Nephron progenitor cell (in vitro differentiated cells): Measurements from ENCODE around the gene BRAP.
A peak's percentile ranks its signal among the peaks of the same experiment; 100 is the strongest.
"Not testable (repeated sequence)": the region's sequence is repeated elsewhere in the genome, so short reads cannot be mapped to it uniquely, and the experiment has no call there.

Experiments
- DNase-seq: peaks from one replicate; pipeline ENCODE4 v3.0.0; 2021
- H3K27ac Mint-ChIP-seq: 2 replicates; pipeline ENCODE4 v1.8.0; 2021; ENCODE audit warnings: mild to moderate bottlenecking, moderate library complexity, mixed read lengths
- H3K27me3 Mint-ChIP-seq: 2 replicates; pipeline ENCODE4 v1.8.0; 2021; ENCODE audit warnings: mild to moderate bottlenecking, low read depth, mixed read lengths; ENCODE audit not compliant: poor library complexity
- H3K36me3 Mint-ChIP-seq: 2 replicates; pipeline ENCODE4 v1.8.0; 2021; ENCODE audit warnings: low read depth, mixed read lengths
- H3K4me1 Mint-ChIP-seq: 2 replicates; pipeline ENCODE4 v1.8.0; 2021; ENCODE audit warnings: mixed read lengths
- H3K4me3 Mint-ChIP-seq: 2 replicates; pipeline ENCODE4 v1.8.0; 2021; ENCODE audit warnings: mild to moderate bottlenecking, moderate library complexity, mixed read lengths
- H3K9me3 Mint-ChIP-seq: 2 replicates; pipeline ENCODE4 v1.8.0; 2021; ENCODE audit warnings: mild to moderate bottlenecking, moderate library complexity, mixed read lengths
- CTCF ChIP-seq: fragments of 200-600 bp; sonication (generic); IDR thresholded peaks from 2 replicates; pipeline ENCODE4 v1.5.0; 2021; ENCODE audit warnings: antibody characterized with exemption

Gene BRAP

DNA sequence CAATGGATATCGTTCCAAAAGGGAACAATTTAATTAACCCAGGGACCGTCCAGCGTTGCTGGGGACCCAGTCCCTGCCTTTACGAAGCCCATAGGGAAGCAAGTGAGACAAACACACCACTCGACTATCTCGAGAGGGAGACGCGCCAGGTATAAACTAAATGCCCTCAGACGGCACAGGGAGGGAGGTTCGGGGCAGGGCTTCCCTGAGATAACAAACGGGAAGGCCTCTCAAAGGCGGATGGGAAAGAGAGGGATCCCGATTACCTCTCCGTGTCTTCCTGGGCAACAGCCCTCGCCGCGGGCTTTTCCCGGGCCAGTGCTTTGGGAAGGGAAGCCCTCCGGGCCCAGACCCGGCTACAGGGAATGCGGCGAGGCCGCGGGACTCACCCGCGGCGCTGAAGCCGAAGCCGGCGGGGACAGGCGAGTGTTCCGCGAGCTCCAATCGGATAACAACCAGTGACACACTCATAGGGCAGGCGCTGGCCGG lies 390 bp downstream of the BRAP start:
- Mint-ChIP-seq H3K4me1 (peaks cover 30% of the 10 kb centered on the region), H3K27me3 (peaks cover 3% of the 10 kb centered on the region), H3K36me3 (peaks cover 23% of the 10 kb centered on the region), H3K9me3 (no peaks in the 10 kb centered on the region), H3K27ac (peak overlapping the region; percentile 98), H3K4me3 (peak overlapping the region; percentile 100)
- TF ChIP-seq CTCF = no peak
- DNase-seq = no peak

DNA sequence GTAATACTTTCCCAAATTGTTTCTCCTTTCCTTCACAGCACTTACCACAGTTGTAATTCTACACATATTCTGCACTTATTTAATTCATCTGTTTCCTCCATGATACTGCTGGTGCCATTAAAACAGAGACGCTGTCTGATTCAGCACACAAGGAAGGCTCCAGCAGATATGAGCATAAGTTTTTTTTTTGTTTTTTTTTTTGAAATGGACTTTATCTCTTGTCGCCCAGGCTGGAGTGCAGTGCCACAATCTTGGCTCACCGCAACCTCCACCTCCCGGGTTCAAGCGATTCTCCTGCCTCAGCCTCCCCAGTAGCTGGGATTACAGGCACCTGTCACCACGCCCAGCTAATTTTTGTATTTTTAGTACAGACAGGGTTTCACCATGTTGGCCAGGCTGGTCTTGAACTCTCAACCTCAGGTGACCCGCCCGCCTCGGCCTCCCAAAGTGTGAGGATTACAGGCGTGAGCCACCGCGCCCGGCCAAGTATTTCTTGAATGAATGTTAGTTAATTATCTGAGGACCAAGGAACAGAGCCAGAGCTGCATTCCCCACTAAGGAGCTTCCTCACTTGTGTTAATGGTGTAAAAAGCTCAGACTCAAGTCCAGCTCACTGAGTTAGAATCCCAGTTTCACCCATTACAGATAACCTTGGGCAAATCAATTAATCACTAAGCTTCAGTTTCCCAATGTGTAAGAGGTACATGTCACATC lies 1.1 kb downstream of the BRAP start:
- not testable (repeated sequence) for DNase-seq, H3K27me3 Mint-ChIP-seq, H3K9me3 Mint-ChIP-seq
- peaks cover 23% of the 10 kb centered on the region for H3K36me3 Mint-ChIP-seq
- peak overlapping the region; percentile 98 for H3K27ac Mint-ChIP-seq
- H3K4me1 Mint-ChIP-seq = peaks cover 30% of the 10 kb centered on the region
- peak overlapping the region; percentile 100 for H3K4me3 Mint-ChIP-seq

GRCh38 chr12:111677186-111677585 lies 8.6 kb downstream of the BRAP start:
- no peak for TF ChIP-seq CTCF
- H3K27me3 Mint-ChIP-seq = no peaks in the 10 kb centered on the region
- DNase-seq = no peak
- no peak overlapping the region for H3K4me3 Mint-ChIP-seq
- H3K36me3 Mint-ChIP-seq = peaks cover 39% of the 10 kb centered on the region
- H3K27ac Mint-ChIP-seq = peak overlapping the region; percentile 90
- H3K4me1 Mint-ChIP-seq = no peaks in the 10 kb centered on the region
- H3K9me3 Mint-ChIP-seq = no peaks in the 10 kb centered on the region

GRCh38 chr12:111673503-111673902 lies 12.3 kb downstream of the BRAP start:
- Mint-ChIP-seq H3K27me3 (no peaks in the 10 kb centered on the region), H3K36me3 (peaks cover 42% of the 10 kb centered on the region), H3K9me3 (no peaks in the 10 kb centered on the region), H3K4me1 (no peaks in the 10 kb centered on the region), H3K27ac (no peak overlapping the region), H3K4me3 (no peak overlapping the region)
- no peak for DNase-seq
- peak; percentile 35 for TF ChIP-seq CTCF

DNA sequence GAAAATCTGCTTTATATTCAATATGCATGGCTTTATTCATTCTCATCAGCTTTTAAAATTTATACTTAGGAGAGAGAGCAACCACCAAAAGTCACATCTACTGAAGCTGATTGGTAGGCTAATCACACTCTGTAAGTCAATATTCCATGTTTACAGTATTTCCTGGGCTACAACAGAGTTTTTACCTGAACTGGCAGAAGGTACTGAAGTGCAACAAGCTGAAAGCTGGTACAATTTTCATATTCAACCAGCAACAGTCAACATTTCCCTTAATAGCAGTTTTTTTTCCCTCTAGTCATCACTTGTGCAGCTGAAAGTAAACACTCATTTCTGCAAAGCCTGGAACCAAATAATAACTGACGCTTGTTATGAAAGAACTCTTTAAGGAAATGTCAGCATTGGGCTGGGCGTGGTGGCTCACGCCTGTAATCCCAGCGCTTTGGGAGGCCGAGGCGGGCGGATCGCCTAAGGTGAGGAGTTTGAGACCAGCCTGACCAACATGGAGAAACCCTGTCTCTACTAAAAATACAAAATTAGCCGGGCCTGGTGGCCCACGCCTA lies 12.9 kb downstream of the BRAP start:
- DNase-seq = no peak
- H3K27me3 Mint-ChIP-seq = no peaks in the 10 kb centered on the region
- no peaks in the 10 kb centered on the region for H3K4me1 Mint-ChIP-seq
- H3K27ac Mint-ChIP-seq = no peak overlapping the region
- H3K4me3 Mint-ChIP-seq = no peak overlapping the region
- H3K9me3 Mint-ChIP-seq = no peaks in the 10 kb centered on the region
- peaks cover 44% of the 10 kb centered on the region for H3K36me3 Mint-ChIP-seq
- no peak for TF ChIP-seq CTCF

GRCh38 chr12:111664961-111665865 lies 20.5 kb downstream of the BRAP start:
- Mint-ChIP-seq H3K9me3 (no peaks in the 10 kb centered on the region), H3K27me3 (no peaks in the 10 kb centered on the region), H3K4me3 (no peak overlapping the region), H3K27ac (peak overlapping the region; percentile 91), H3K36me3 (peaks cover 52% of the 10 kb centered on the region), H3K4me1 (peaks cover 24% of the 10 kb centered on the region)
- no peak for TF ChIP-seq CTCF
- DNase-seq = no peak
